ENCODE measurements around the gene PROM2.

Gene PROM2

DNA sequence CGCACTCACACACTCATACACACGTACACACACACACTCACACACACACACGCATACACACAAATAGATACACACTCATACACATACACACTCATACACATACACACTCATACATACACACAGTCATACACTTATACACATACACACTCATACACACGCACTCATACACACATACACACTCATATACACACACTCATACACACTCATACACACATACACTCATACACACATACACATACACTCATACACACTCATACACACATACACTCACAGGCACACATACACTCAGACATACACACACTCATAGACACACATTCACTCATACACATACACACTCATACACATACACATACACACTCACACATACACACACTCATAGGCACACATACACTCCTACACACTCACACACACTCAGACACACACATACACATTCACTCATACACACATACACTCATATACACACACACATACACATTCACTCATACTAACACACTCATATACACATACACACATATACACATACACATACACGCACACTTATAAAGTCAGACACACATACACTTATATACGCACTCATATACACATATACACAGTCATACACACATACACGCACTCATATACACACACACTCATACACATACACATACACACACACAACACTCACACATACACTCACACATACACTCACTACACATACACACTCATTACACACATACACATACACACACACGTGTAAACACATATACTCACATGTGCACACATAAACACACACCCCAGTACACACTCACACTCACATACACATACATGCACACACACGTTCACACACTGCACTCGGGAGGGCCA lies 51.6 kb downstream of the PROM2 start:
- no peak for DNase-seq

DNA sequence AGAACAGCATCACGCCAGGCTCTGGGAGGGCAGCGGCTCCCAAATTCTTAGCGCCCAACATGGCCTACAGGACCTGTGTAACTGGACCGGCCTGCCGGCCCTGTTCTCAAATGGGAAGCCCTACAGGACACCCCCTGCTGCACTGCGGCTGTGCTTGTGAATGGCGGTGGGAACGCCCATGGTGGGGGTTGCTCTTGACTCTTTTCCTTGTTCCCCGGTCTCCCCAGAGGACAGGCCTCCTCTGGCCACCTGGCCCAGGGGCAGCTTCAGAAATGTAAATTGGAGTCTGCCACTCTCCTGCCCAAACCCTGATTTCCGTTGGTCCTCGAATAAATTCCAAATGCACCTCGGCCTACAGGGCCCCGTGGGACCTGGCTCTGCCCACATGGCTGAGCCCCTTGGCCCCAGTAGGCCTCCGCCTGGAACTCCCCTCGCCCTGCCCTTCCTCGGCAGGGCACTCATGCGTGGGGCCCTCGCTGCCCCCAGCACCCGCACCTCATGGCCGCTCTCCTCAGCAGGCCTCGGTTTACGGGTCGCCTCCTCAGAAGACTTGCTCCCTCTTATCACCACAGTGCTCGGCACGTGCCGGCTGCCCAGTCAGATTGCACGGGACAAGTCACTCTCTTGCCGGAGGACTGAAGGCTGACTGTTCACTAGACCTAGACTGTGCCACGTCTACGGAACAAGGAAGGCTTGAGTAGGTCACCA lies 52.3 kb downstream of the PROM2 start:
- no peak for DNase-seq

DNA sequence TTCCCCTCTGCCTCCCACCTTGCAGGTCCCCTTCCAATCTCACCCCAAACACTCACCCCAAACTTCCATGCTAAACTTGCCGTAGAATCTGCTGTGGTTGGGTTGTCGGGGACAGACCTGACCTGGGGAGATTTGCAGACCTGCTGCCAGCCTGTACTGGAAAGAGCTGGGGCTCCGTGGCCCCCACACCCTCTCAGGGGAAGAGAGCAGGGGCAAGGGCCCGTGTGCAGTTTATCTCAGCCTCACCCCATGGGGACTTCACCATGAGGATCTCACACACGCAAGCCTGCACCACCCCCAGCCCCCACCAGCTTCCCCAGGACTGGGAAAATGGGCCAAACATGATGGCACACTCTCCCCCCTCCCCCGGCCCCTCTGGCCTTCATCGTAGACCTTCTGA lies 53.6 kb downstream of the PROM2 start:
- DNase-seq: no peak

DNA sequence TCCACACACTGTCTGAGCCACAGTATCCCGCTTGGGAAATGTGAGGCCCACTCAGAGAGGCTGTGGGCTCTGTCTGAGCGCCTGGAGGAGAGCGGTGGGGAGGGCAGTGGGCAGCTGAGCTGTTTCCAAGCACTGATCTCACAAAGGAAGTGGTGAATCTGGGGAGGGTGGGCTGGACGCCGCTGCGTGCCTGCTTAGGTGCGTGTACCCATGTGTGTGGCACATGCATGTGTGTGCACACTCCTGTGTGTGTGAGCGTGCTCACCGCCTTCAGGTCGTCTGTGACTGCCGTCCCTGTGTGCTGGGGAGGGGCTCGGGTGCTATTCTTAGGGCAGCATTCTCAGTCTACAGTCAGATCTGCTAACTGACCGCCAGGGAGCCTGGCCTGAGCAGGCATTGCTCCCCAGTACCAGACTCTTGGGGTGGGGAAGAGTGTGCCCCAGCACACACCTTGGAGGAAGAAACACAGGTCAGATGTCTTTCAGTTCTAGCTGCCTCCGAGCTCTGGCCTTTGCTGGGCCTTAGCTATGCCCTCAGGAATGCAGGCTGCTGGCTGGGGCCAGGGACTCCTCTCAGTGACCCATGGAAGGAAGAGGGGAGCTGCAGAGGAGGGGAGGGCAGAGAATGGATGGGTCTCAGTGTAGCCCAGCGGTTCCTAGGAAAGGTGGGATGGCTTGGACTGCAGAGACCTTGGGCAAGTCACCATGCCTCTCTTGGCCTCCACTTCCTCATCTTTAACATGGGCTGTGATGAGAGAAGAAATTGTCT lies 54.3 kb downstream of the PROM2 start:
- DNase-seq: no peak

DNA sequence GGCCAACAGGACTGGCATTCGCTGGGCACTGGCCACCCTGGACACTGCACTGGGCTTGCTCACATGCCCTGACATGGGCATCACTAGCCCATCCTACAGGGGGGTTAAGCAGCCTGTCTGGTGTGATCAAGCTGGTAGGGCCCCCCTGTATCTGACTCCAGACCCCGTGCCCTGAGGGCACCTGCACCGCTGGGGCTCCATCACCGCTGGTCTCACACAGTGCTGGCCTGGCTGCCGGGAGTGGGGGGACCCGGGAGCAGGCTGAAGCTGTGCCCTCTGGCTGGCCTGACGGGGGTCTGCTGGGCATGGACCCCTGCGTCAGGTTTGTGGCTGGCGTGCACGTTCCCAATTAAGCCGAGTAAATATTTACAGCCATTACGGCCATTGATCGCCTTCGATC lies 55.2 kb downstream of the PROM2 start:
- DNase-seq: no peak

DNA sequence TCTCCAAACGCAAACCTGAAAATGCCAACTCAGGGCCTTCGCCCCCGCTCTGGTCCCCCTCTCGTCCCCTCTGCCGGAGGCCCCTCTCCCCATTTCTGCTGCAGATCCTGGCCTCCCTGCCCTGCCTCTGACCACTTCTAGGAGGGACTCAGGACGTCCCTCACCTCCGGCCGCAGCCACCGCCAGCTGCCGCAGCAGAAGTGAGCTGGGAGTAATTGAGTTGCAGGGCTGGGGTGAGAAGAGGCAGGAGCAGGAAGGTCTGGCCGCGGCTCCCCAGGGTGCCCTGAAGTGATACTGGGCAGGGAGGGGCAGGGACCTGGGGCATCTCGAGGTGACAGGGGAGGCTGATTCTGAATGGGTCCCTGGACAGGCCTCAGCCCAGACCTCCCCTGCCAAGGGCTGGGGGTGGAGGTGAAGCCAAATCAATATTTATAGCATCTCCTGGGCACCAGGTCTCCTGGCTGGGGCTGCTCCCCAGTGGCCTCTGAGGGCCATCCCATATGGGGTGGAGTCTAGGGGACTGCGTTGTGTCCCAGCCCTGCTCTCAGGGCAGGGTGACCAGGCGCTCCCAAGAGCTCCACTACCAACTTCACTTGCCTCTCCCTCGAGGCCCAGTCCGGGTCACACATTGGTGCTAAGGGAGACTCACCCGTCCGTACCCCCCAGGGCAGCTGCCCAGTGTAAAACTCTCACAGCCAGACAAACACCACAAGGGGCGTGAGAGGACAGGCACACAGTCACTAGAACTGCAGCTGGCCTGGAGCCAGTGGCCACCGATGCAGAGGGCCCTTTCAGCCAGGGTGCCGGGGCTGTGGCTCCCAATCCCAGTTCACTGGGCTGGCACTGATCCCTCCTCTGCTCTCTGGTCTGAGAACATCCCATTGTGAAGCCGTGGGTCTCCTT lies 55.9 kb downstream of the PROM2 start:
- no peak for DNase-seq

DNA sequence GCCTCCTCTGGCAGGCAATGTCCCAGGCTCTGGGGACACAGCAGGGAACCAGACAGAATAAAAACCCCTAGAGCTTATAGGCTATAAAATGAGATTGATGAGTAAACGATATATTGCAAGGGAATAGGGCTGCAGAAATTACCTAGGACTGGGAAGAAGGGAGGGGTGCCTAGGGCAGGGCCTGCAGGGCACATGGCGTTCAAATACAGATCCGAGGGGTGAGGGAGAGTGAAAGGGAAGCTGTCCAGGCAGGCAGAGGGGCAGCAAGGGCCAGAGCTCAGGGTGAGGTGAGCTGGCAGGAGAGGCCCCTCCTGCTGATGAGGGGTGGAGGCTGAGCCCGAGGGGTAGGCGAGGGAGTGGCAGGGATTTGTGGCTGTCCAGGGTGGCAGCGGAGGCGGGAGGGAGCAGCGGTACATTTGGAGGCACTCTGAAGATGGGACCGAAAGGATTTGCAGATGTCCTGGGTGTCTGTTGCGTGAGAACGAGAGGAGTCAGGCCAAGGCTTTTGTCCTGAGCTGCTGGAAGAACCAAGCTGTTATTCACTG lies 56.6 kb downstream of the PROM2 start:
- no peak for DNase-seq

DNA sequence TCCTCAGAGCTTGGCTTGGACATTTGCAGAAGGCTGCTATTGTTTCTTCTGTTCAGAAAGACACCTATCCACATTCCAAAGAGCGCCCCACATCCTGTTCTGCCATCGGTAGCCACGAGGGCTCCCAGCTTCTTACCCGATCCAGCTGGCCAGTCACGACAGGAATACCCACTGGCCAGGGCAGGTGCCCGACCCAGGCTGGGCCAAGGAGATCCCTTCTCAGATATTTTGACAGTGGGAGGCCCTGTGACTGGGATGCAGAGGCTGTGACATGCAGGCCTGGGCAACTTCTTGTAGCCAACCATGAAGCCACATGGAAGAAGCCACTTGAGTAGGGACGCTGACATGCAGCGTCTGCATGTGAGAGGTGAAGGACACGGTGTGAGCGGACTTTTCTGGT lies 57.4 kb downstream of the PROM2 start:
- DNase-seq: no peak

DNA sequence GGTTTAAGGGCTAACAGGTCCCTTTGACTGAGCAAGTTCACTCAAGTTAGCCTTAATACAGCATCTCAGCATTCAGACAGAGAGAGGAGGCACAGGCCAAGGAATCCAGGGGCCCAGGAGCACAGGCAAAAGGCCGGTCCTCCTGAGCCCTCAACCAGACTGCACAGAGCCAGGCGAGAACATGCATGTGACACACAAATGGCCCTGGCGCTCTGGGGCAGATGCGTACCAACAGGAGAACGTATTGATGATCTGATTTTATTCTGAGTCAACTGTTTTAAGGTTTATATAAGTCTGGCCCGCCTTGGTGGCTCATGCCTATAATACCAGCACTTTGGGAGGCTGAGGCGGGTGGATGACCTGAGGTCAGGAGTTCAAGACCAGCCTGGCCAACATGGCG lies 57.8 kb downstream of the PROM2 start:
- no peak for DNase-seq

DNA sequence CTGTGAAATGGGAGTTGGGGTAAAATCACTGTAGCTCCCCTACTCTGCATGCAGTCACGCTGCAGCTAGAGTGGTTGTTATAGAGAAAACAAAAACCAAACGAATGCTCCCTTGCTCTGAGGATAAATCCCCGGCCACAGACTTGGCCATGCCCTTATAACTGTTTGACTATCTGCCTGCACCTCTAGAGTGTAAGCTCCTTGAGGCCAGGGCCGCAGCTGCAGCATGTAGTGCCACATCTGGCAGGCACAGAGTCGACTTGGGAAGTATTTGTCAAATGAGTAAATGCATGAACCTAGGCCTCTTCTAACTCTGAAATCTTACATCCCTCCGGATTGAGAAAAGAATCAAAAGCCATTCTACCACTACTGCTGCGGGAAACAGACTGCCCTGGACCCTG lies 58.8 kb downstream of the PROM2 start:
- DNase-seq: no peak

DNA sequence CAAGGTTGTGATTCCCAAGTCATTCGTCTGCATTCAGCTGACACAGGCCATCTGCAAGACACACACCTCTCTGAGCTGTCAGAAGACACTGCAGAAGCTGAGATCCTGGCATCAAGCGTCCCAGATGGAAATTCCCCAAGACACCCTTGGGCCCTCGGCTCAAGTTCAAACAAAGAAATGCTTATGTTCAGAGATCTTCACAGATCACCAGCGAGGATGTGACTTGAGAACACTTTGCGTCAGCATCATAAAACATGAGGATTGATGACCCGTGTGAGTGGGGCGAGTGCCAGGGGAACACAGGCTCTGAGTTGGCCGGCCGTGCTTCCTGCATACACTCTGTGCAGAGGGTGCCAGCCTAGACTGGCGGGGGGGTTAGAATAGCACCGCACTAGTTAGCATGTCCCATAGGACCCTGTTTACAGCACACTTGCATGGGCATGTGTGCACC lies 59.7 kb downstream of the PROM2 start:
- no peak for DNase-seq

DNA sequence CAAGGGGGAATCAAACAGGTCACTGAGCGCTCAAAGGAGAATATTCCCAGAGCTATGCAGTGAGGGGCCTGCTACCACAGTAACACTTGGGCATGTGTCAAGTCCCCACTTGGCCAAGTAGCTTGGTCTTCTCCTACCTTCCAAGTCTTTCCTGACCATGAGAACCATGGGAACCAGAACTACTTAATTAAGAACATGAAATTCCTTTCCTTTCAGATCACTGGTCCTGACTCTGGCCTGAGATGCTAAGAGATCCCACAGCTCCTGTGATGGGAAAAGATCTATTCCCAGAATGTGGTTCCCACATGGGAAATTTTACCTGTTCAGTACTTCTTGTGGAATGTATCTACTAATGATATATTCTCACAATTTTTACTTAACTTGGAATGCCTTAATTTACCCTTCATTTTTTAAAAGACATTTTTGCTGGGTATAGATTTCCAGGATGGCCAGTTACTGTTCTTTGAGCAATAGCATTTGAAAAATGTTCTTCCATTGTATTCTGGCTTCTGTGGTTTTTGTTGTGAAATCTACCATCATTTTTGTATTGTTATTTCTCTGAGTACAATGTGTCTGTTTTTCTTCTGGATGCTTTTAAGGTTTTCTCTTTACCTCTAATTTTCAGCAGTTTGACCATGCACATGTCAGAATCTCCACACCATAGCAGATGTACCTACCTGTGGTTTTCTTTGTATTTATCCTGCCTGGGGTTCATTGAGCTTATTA lies 60.8 kb downstream of the PROM2 start:
- no peak for DNase-seq

DNA sequence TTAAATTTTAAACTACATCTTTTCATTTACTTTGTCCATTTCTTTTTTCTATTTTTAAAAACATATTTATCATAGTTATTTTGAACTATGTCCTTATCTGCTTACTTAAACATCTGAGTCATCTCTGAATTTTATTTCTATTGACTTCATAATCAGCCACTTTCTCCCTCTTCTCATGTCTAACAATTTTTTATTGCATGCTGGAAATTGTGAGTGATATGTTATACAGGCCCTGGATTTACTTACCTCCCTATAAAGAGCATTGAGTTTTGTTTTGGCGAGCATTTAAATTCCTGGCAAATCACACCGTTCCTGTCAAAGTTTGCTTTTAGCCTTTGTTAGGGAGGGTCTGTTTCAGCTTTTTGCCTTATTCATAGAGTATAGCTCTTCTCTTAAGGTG lies 62.2 kb downstream of the PROM2 start:
- DNase-seq: no peak

DNA sequence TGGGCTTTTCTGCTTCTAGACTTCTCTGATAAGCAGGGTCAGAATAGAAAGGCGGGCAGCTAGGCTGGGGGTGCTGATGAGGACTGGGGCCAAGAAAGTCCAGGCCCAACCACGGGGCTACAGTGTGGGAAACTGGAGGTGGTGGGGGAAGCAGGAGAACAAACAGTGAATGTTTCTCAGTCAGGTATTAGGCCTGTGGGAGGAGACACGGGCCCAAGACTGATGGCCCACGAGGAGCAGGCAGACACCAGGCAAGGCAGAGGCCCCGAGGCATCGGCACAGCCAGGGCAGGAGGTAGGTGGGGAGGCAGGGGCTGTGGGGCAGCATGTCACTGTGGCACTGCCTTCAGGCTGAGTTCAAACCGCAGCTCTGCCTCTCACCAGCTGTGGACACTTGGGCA lies 63.6 kb downstream of the PROM2 start:
- DNase-seq: no peak

Measured in activated effector memory CD4-positive, alpha-beta T cell treated with anti-CD3 and anti-CD28 coated beads, Interleukin-2, amount 50 U/mL, for 16 hours (primary cell).